Measurements from ENCODE around the gene SKAP1.
"Not testable (repeated sequence)": the region's sequence is repeated elsewhere in the genome, so short reads cannot be mapped to it uniquely, and the experiment has no call there.

SKAP1 gene

GRCh38 chr17:48250059-48250458 lies 180.0 kb downstream of the SKAP1 start:
- H3K4me3 Mint-ChIP-seq, DNase-seq, H3K27ac Mint-ChIP-seq, H3K27me3 Mint-ChIP-seq, ATAC-seq, H3K9me3 Mint-ChIP-seq: not testable (repeated sequence)
- peaks cover 16% of the 10 kb centered on the region for H3K4me1 Mint-ChIP-seq

GRCh38 chr17:48247603-48248002 lies 182.4 kb downstream of the SKAP1 start:
- no peak for DNase-seq
- ATAC-seq, result no peak
- Mint-ChIP-seq H3K4me1 (peaks cover 34% of the 10 kb centered on the region), H3K9me3 (no peaks in the 10 kb centered on the region), H3K27me3 (no peaks in the 10 kb centered on the region), H3K4me3 (no peak overlapping the region), H3K27ac (no peak overlapping the region)

- ATAC-seq, result no peak
- Mint-ChIP-seq H3K4me3 (no peak overlapping the region), H3K27ac (no peak overlapping the region), H3K4me1 (peaks cover 40% of the 10 kb centered on the region), H3K9me3 (no peaks in the 10 kb centered on the region), H3K27me3 (no peaks in the 10 kb centered on the region)
- DNase-seq, result no peak
These were observed 183.0 kb downstream of the SKAP1 start for GRCh38 chr17:48247038-48247437.

GRCh38 chr17:48246612-48247011 lies 183.4 kb downstream of the SKAP1 start:
- H3K4me1 Mint-ChIP-seq, result peaks cover 44% of the 10 kb centered on the region
- ATAC-seq (no peak), DNase-seq (no peak)
- no peaks in the 10 kb centered on the region for H3K9me3 Mint-ChIP-seq
- H3K4me3 Mint-ChIP-seq, result no peak overlapping the region
- H3K27me3 Mint-ChIP-seq, result no peaks in the 10 kb centered on the region
- H3K27ac Mint-ChIP-seq, result no peak overlapping the region

- H3K4me3 Mint-ChIP-seq, H3K27me3 Mint-ChIP-seq, H3K27ac Mint-ChIP-seq, ATAC-seq, H3K9me3 Mint-ChIP-seq, DNase-seq: not testable (repeated sequence)
- H3K4me1 Mint-ChIP-seq, result peaks cover 55% of the 10 kb centered on the region
These were observed 184.5 kb downstream of the SKAP1 start for GRCh38 chr17:48245465-48246033.

GRCh38 chr17:48244814-48245213 lies 185.2 kb downstream of the SKAP1 start:
- no peak for DNase-seq
- Mint-ChIP-seq H3K9me3 (no peaks in the 10 kb centered on the region), H3K27me3 (no peaks in the 10 kb centered on the region), H3K4me3 (no peak overlapping the region), H3K4me1 (peaks cover 59% of the 10 kb centered on the region), H3K27ac (no peak overlapping the region)
- no peak for ATAC-seq

- no peak for ATAC-seq
- H3K4me1 Mint-ChIP-seq, result peaks cover 65% of the 10 kb centered on the region
These were observed 185.8 kb downstream of the SKAP1 start for GRCh38 chr17:48244121-48244711.

GRCh38 chr17:48241770-48242497 lies 188.1 kb downstream of the SKAP1 start:
- no peak overlapping the region for H3K4me3 Mint-ChIP-seq
- no peaks in the 10 kb centered on the region for H3K27me3 Mint-ChIP-seq
- H3K9me3 Mint-ChIP-seq, result no peaks in the 10 kb centered on the region
- H3K4me1 Mint-ChIP-seq, result peaks cover 69% of the 10 kb centered on the region
- H3K27ac Mint-ChIP-seq, result no peak overlapping the region
- ATAC-seq, result no peak
- DNase-seq, result no peak

More at GRCh38 chr17:48244121-48244711, 185.8 kb downstream of the SKAP1 start:
- no peak for DNase-seq
- H3K9me3 Mint-ChIP-seq, result no peaks in the 10 kb centered on the region
- H3K27me3 Mint-ChIP-seq, result no peaks in the 10 kb centered on the region
- no peak overlapping the region for H3K27ac Mint-ChIP-seq
- no peak overlapping the region for H3K4me3 Mint-ChIP-seq

- Mint-ChIP-seq H3K4me3 (peak overlapping the region in 1 of 2 donors; percentile 18), H3K4me1 (peaks cover 61% of the 10 kb centered on the region), H3K27ac (peak overlapping the region in 1 of 2 donors; percentile 79), H3K27me3 (no peaks in the 10 kb centered on the region), H3K9me3 (no peaks in the 10 kb centered on the region)
- DNase-seq (peak; percentile 18 to 24), ATAC-seq (peak; percentile 87)
These were observed 188.9 kb downstream of the SKAP1 start for GRCh38 chr17:48241131-48241591.

GRCh38 chr17:48240562-48241130 lies 189.4 kb downstream of the SKAP1 start:
- Mint-ChIP-seq H3K4me3 (no peak overlapping the region), H3K4me1 (peaks cover 58% of the 10 kb centered on the region), H3K27ac (no peak overlapping the region), H3K9me3 (no peaks in the 10 kb centered on the region), H3K27me3 (no peaks in the 10 kb centered on the region)
- DNase-seq (no peak), ATAC-seq (no peak)

GRCh38 chr17:48240122-48240521 lies 189.9 kb downstream of the SKAP1 start:
- Mint-ChIP-seq H3K27ac (peak overlapping the region in 1 of 2 donors; percentile 54), H3K4me1 (peaks cover 55% of the 10 kb centered on the region), H3K27me3 (no peaks in the 10 kb centered on the region)

GRCh38 chr17:48239603-48239995 lies 190.4 kb downstream of the SKAP1 start:
- Mint-ChIP-seq H3K4me1 (peaks cover 50% of the 10 kb centered on the region), H3K27ac (peak overlapping the region in 1 of 2 donors; percentile 54), H3K4me3 (no peak overlapping the region), H3K9me3 (no peaks in the 10 kb centered on the region), H3K27me3 (no peaks in the 10 kb centered on the region)
- no peak for ATAC-seq
- no peak for DNase-seq

More at GRCh38 chr17:48240122-48240521, 189.9 kb downstream of the SKAP1 start:
- DNase-seq, result no peak
- ATAC-seq, result no peak
- H3K9me3 Mint-ChIP-seq, result no peaks in the 10 kb centered on the region
- H3K4me3 Mint-ChIP-seq, result no peak overlapping the region

- no peak overlapping the region for H3K27ac Mint-ChIP-seq
- H3K4me3 Mint-ChIP-seq, result no peak overlapping the region
- peaks cover 45% of the 10 kb centered on the region for H3K4me1 Mint-ChIP-seq
These were observed 190.9 kb downstream of the SKAP1 start for GRCh38 chr17:48238933-48239602.

GRCh38 chr17:48237456-48237855 lies 192.6 kb downstream of the SKAP1 start:
- DNase-seq, result no peak
- H3K27ac Mint-ChIP-seq, result no peak overlapping the region
- ATAC-seq, result no peak
- H3K27me3 Mint-ChIP-seq, result no peaks in the 10 kb centered on the region
- no peaks in the 10 kb centered on the region for H3K9me3 Mint-ChIP-seq
- peaks cover 36% of the 10 kb centered on the region for H3K4me1 Mint-ChIP-seq
- no peak overlapping the region for H3K4me3 Mint-ChIP-seq

More at GRCh38 chr17:48238933-48239602, 190.9 kb downstream of the SKAP1 start:
- ATAC-seq (no peak), DNase-seq (no peak)
- H3K9me3 Mint-ChIP-seq, result no peaks in the 10 kb centered on the region
- no peaks in the 10 kb centered on the region for H3K27me3 Mint-ChIP-seq

- DNase-seq (no peak), ATAC-seq (peak; percentile 20)
- Mint-ChIP-seq H3K9me3 (no peaks in the 10 kb centered on the region), H3K27ac (no peak overlapping the region), H3K27me3 (no peaks in the 10 kb centered on the region), H3K4me3 (no peak overlapping the region), H3K4me1 (peaks cover 28% of the 10 kb centered on the region)
These were observed 193.3 kb downstream of the SKAP1 start for GRCh38 chr17:48236681-48237134.
